Prostate gland (tissue), 2 donors: ENCODE results near the gene HK1.

Source experiments
- POLR2AphosphoS5 ChIP-seq: sonication (generic); formaldehyde crosslinking; IDR thresholded peaks from one replicate; pipeline ENCODE4 v1.6.1; 2017; ENCODE audit warnings: antibody characterized with exemption
- TF ChIP-seq, protein P1 (sequence below), 4 experiments: fragments of 200-600 bp in 2 of 4; fragments of 450-650 bp in 2 of 4; sonication (generic) in 2 of 4; IDR thresholded peaks; 1 replicate in 3 of 4; 2 replicates in 1 of 4; pipeline ENCODE4 v1.5.1; 2016 to 2019; ENCODE audit warnings: antibody characterized with exemption in 4 of 4, mild to moderate bottlenecking in 2 of 4, moderate library complexity in 2 of 4

GRCh38 chr10:69247313-69247710, 31.0 kb upstream of the HK1 start:
- TF ChIP-seq, protein P1, sequence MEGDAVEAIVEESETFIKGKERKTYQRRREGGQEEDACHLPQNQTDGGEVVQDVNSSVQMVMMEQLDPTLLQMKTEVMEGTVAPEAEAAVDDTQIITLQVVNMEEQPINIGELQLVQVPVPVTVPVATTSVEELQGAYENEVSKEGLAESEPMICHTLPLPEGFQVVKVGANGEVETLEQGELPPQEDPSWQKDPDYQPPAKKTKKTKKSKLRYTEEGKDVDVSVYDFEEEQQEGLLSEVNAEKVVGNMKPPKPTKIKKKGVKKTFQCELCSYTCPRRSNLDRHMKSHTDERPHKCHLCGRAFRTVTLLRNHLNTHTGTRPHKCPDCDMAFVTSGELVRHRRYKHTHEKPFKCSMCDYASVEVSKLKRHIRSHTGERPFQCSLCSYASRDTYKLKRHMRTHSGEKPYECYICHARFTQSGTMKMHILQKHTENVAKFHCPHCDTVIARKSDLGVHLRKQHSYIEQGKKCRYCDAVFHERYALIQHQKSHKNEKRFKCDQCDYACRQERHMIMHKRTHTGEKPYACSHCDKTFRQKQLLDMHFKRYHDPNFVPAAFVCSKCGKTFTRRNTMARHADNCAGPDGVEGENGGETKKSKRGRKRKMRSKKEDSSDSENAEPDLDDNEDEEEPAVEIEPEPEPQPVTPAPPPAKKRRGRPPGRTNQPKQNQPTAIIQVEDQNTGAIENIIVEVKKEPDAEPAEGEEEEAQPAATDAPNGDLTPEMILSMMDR (IDR thresholded peaks at IDR 0.05) = no peak
- no peak for TF ChIP-seq POLR2AphosphoS5
